ENCODE measurements around the gene TIMM22.
"Not testable (repeated sequence)": the region's sequence is repeated elsewhere in the genome, so short reads cannot be mapped to it uniquely, and the experiment has no call there.

DNA sequence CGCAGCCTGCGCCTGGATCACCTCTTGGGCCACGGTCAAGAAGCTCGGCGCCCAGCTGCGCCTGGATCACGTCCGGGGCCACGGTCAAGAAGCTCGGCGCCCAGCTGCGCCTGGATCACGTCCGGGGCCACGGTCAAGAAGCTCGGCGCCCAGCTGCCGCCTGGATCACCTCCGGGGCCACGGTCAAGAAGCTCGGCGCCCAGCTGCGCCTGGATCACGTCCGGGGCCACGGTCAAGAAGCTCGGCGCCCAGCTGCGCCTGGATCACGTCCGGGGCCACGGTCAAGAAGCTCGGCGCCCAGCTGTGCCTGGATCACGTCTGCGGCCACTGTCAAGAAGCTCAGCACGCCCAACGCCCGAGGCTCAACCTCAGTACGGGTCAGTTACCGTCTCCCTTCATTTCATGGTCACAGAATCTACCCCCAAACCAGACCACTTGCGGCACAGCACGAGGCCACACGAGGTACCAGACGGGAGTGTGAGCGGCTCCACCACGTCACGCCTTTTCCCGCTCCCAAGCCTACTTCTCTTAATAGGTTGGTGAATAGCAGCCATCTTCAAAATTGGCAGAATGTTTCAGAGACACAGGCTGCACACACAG is 51.7 kb downstream of the TIMM22 start:
- TF ChIP-seq, protein P1, sequence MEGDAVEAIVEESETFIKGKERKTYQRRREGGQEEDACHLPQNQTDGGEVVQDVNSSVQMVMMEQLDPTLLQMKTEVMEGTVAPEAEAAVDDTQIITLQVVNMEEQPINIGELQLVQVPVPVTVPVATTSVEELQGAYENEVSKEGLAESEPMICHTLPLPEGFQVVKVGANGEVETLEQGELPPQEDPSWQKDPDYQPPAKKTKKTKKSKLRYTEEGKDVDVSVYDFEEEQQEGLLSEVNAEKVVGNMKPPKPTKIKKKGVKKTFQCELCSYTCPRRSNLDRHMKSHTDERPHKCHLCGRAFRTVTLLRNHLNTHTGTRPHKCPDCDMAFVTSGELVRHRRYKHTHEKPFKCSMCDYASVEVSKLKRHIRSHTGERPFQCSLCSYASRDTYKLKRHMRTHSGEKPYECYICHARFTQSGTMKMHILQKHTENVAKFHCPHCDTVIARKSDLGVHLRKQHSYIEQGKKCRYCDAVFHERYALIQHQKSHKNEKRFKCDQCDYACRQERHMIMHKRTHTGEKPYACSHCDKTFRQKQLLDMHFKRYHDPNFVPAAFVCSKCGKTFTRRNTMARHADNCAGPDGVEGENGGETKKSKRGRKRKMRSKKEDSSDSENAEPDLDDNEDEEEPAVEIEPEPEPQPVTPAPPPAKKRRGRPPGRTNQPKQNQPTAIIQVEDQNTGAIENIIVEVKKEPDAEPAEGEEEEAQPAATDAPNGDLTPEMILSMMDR (conservative IDR thresholded peaks at IDR 0.05; ENCODE audit: low read depth, low read length): not testable (repeated sequence)
- not testable (repeated sequence) for TF ChIP-seq EZH2 (IDR thresholded peaks at IDR 0.05; ENCODE audit: borderline replicate concordance, low read depth, low read length, poor library complexity, severe bottlenecking)

Measured in A673 (cell line).